ENCODE results near the gene FAM9B.

The FAM9B gene

GRCh38 chrX:9033989-9034388 lies at the start of gene FAM9B:
TSS of gene FAM9B (minus strand) at chrX:9034127. CDS start at chrX:9032986, 1,141 bp downstream.
- DNase-seq (ENCODE audit: low spot score), result no peak
- in situ Hi-C loops (cut with MboI; ENCODE audit: low pct_unique_long_range_greater_than_20kb, low sequenced_read_pairs, unreplicated experiment), result no loop called here
- no peak for TF ChIP-seq CTCF (IDR thresholded peaks at IDR 0.05; ENCODE audit: extremely low read depth, insufficient read depth, missing control alignments)

- no peak for TF ChIP-seq CTCF (IDR thresholded peaks at IDR 0.05; ENCODE audit: extremely low read depth, insufficient read depth, missing control alignments)
- DNase-seq (ENCODE audit: low spot score), result no peak
- in situ Hi-C loops (cut with MboI; ENCODE audit: low pct_unique_long_range_greater_than_20kb, low sequenced_read_pairs, unreplicated experiment), result no loop called here
Measured at GRCh38 chrX:9081271-9081670, 47.3 kb upstream of the FAM9B start.

GRCh38 chrX:9074326-9074725 lies 40.4 kb upstream of the FAM9B start:
- in situ Hi-C loops (cut with MboI; ENCODE audit: low pct_unique_long_range_greater_than_20kb, low sequenced_read_pairs, unreplicated experiment), result no loop called here
- TF ChIP-seq CTCF (IDR thresholded peaks at IDR 0.05; ENCODE audit: extremely low read depth, insufficient read depth, missing control alignments), result no peak
- DNase-seq (ENCODE audit: low spot score), result no peak

GRCh38 chrX:9072281-9072680 lies 38.4 kb upstream of the FAM9B start:
- no peak for TF ChIP-seq CTCF (IDR thresholded peaks at IDR 0.05; ENCODE audit: extremely low read depth, insufficient read depth, missing control alignments)
- in situ Hi-C loops (cut with MboI; ENCODE audit: low pct_unique_long_range_greater_than_20kb, low sequenced_read_pairs, unreplicated experiment), result no loop called here
- DNase-seq (ENCODE audit: low spot score), result no peak

- in situ Hi-C loops (cut with MboI; ENCODE audit: low pct_unique_long_range_greater_than_20kb, low sequenced_read_pairs, unreplicated experiment), result no loop called here
- no peak for TF ChIP-seq CTCF (IDR thresholded peaks at IDR 0.05; ENCODE audit: extremely low read depth, insufficient read depth, missing control alignments)
- DNase-seq (ENCODE audit: low spot score), result no peak
Measured at GRCh38 chrX:9071031-9071650, 37.2 kb upstream of the FAM9B start.

DNA sequence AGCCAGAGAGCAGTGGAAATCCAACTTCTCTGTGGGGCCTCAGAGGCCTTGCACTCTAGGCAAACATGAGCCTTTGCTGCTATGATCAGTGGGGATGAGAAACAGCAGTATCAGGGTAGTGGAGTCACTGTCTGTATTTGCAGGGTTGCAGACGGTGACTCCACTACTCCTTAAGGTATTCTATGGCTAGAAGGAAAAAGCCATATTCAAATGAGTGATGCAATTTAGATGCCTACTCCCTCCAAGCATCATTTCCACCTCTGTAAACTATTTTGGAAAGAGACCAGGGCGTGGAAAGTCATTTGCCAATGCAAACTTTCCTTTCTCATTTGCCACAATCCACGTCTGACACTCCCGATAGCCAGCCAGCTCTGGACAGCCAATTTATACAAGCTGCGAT lies 35.6 kb upstream of the FAM9B start:
- in situ Hi-C loops (cut with MboI; ENCODE audit: low pct_unique_long_range_greater_than_20kb, low sequenced_read_pairs, unreplicated experiment), result no loop called here
- no peak for DNase-seq (ENCODE audit: low spot score)
- TF ChIP-seq CTCF (IDR thresholded peaks at IDR 0.05; ENCODE audit: extremely low read depth, insufficient read depth, missing control alignments), result no peak

Measured in GM13977 (cell line).